ENCODE data around the gene SP1. TPM values are rescaled to one million over a fixed set of nuclear protein-coding genes. Genes with fewer than 3 reads are reported as not detected.
"Not testable (repeated sequence)": the region's sequence is repeated elsewhere in the genome, so short reads cannot be mapped to it uniquely, and the experiment has no call there.

The SP1 gene
- polyA plus RNA-seq, 12 donors: 37.9 to 66.0 (median 43.3) TPM; not detected in 1

GRCh38 chr12:53353257-53353655, 26.7 kb upstream of the SP1 start:
- no peak for DNase-seq

DNA sequence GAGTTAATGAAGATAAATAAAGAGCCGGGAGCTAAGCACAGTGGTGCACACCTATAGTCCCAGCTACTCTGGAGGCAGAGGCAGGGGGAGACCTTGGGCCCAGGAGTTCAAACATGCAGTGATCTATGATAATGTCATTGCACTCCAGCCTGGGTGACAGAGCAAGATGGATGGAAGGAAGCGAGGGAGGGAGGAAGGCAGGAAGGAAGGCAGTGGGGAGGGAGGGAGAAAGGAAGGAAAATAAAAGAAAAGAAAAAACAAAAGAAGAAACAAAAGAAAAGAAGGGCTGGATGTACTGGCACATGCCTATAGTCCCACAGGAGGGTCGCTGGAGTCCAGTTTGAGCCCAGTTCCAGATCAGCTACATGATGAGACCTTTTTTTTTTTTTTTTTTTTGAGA, 24.9 kb upstream of the SP1 start:
- no peak for DNase-seq

GRCh38 chr12:53358836-53359419, 21.0 kb upstream of the SP1 start:
- DNase-seq: no peak

GRCh38 chr12:53361638-53362037, 18.3 kb upstream of the SP1 start:
- DNase-seq: not testable (repeated sequence)

GRCh38 chr12:53365245-53365904, 14.6 kb upstream of the SP1 start:
- no peak for DNase-seq

- DNase-seq: not testable (repeated sequence)
These were observed 6.3 kb upstream of the SP1 start for GRCh38 chr12:53373554-53374133.

GRCh38 chr12:53374277-53374676, 5.7 kb upstream of the SP1 start:
- not testable (repeated sequence) for DNase-seq

GRCh38 chr12:53376747-53377146, 3.2 kb upstream of the SP1 start:
- DNase-seq: no peak

GRCh38 chr12:53378222-53378621, 1.8 kb upstream of the SP1 start:
- no peak for DNase-seq

DNA sequence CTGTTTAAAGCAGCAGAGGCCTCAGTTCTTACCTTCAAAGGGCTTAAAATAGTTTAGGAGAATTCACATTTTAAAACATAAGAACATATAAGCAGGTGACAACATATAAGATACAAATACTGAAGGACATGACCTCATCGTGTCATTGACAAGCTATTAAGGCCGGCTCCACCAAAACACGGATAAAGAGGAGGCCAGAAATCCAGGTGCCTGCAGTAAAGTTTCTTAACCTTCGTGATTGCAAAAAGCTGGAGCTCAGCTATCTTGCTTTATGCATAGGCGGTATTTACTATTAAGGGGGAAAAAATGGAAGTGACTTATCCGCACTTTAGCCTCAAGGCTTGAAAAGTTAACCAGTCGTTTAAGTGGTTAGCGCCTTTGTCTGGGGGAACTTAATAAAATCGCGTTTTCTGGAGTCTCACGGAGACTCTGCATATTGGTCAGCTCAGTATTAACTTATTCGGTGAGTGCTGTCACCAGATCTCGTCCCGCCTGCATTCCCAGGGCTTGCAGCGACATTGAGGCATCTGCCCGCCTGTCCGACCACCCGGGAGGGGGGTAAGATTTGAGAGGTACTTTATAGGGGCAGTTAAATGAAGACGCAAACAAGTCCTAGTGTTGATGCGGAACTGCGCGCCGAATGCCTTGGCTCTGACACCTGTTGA, 1.1 kb upstream of the SP1 start:
- DNase-seq: no peak

GRCh38 chr12:53379389-53380103, 430 bp upstream of the SP1 start:
- DNase-seq: peak; percentile 100

DNA sequence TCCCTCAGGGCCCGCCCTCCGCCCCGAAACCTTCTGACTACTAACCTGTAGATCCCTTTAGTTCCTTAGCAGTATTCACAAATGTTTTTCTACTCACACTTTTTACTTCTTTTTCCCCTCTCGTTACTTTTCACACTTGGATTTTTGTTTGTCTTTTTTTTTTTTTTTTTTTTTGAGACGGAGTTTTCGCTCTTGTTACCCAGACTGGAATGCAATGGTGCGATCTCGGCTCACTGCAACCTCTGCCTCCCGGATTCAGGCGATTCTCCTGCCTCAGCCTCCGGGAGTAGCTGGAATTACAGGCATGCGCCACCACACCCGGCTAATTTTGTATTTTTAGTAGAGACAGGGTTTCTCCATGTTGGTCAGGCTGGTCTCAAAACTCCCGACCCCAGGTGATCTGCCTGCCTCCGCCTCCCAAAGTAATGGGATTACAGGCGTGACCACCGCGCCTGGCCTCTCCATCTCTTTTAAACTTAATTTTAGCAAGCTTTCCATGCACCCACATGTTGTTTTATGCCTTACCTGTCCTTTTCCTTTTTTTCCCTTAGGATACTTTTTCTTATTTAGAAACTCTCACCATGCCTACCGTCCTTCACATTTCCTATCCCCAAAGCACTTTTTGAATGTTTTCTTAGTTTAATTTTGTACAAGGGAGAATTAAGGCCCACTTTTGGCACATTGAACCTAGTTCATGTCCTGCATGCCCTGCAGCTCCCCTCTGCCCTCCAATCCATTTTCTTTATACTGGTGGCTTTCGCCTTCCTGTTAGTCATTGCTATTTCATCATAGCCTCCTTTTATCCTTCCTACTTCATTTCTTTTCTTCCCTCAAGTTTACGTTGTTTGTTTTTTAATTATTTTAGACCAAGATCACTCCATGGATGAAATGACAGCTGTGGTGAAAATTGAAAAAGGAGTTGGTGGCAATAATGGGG, 1.1 kb downstream of the SP1 start:
- DNase-seq: no peak

- no peak for DNase-seq
These were observed 2.0 kb downstream of the SP1 start for GRCh38 chr12:53381731-53382630.

GRCh38 chr12:53383258-53383657, 3.3 kb downstream of the SP1 start:
- DNase-seq: no peak

- not testable (repeated sequence) for DNase-seq
These were observed 6.4 kb downstream of the SP1 start for GRCh38 chr12:53386381-53386780.

- no peak for DNase-seq
These were observed 9.0 kb downstream of the SP1 start for GRCh38 chr12:53388932-53389331.

DNA sequence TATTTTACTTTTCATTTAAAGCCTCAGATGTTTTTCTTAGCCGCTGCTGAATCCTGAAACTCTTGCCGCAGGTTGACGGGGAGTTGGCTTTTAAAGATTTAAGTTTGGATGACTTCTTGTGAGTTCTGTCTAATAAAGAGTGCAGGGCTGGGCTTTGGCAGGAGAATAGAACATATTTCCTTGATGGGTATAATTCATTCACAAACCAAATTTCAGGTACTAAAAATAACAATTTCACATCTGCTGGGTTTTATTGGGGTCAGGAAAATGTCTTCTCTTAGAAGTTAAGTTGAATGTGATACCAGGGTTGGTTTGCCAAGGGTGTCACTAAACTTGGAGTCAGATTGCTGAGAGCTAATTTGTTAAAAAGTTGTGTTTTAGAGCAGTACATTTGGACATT, 9.7 kb downstream of the SP1 start:
- DNase-seq: no peak

GRCh38 chr12:53391724-53392123, 11.7 kb downstream of the SP1 start:
- peak; percentile 44 for DNase-seq

DNA sequence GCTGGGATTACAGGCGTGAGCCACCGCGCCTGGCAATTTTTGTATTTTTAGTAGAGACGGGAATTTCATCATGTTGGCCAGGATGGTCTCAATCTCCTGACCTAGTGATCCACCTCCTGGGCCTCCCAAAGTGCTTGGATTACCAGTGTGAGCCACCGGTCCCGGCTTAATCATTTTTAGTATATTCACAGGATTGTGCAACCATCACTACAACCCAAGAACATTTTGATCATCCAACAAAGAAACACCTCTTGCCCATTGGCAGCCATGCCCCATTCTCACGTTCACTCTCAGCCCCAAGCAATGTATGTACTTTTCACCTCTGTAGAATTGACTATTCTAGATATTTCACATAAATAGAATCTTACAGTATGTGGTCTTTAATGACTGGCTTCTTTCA, 19.9 kb downstream of the SP1 start:
- no peak for DNase-seq

DNA sequence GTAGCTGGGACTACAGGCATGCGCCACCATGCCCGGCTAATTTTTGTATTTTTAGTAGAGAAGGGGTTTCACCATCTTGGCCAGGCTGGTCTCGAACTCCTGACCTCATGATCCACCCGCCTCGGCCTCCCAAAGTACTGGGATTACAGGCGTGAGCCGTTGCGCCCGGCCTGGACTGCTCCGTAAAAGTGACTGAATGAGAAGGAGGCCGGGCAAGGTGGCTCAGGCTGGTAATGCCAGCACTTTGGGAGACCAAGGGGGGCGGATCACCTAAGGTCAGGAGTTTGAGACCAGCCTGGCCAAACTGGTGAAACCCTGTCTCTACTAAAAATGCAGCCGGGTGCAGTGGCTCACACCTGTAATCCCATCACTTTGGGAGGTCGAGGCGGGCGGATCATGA, 22.4 kb downstream of the SP1 start:
- DNase-seq: not testable (repeated sequence)

All from muscle of arm (tissue), 12 donors.